Measurements from ENCODE around the gene PRG2. TPM values are rescaled to one million over a fixed set of nuclear protein-coding genes. Genes with fewer than 3 reads are reported as not detected.
A peak's percentile ranks its signal among the peaks of the same experiment; 100 is the strongest.
"Not testable (repeated sequence)": the region's sequence is repeated elsewhere in the genome, so short reads cannot be mapped to it uniquely, and the experiment has no call there.

Gene PRG2
- total RNA-seq, 1 experiment from 2014 or later, result not detected

GRCh38 chr11:57347336-57347735, 43.1 kb downstream of the PRG2 start:
- DNase-seq (ENCODE audit: low spot score), result no peak

GRCh38 chr11:57345555-57346211, 44.8 kb downstream of the PRG2 start:
- peak; percentile 66 for DNase-seq (ENCODE audit: low spot score)

GRCh38 chr11:57344826-57345225, 45.6 kb downstream of the PRG2 start:
- DNase-seq (ENCODE audit: low spot score), result no peak

- no peak for DNase-seq (ENCODE audit: low spot score)
Measured at GRCh38 chr11:57343825-57344224, 46.6 kb downstream of the PRG2 start.

GRCh38 chr11:57342702-57343101, 47.7 kb downstream of the PRG2 start:
- no peak for DNase-seq (ENCODE audit: low spot score)

- DNase-seq (ENCODE audit: low spot score), result no peak
Measured at GRCh38 chr11:57341250-57341808, 49.1 kb downstream of the PRG2 start.

GRCh38 chr11:57340039-57340615, 50.3 kb downstream of the PRG2 start:
- no peak for DNase-seq (ENCODE audit: low spot score)

- DNase-seq (ENCODE audit: low spot score), result no peak
Measured at GRCh38 chr11:57339328-57339727, 51.1 kb downstream of the PRG2 start.

- no peak for DNase-seq (ENCODE audit: low spot score)
Measured at GRCh38 chr11:57338142-57338541, 52.3 kb downstream of the PRG2 start, which contains the start of gene P2RX3. P2RX3 (plus strand) TSS chr11:57338352; CDS start chr11:57338551, 199 bp downstream.

- DNase-seq (ENCODE audit: low spot score), result not testable (repeated sequence)
Measured at GRCh38 chr11:57336856-57337255, 53.6 kb downstream of the PRG2 start.

Other genes starting within 250 kb of the PRG2 start
- not detected in 2 replicates for gene LRRC55, start 208.7 kb downstream of the PRG2 start, total RNA-seq (2014; rRNA removed; shearing (Covaris generic))
- gene APLNR, start 153.4 kb downstream of the PRG2 start, total RNA-seq (2014; rRNA removed; shearing (Covaris generic)), result 0.10 TPM in 1 of 2 replicates, not detected in the other
- gene TNKS1BP1, start 65.7 kb downstream of the PRG2 start, total RNA-seq (2014; rRNA removed; shearing (Covaris generic)), result 12.6 and 18.2 TPM in 2 replicates
- gene SSRP1, start 54.8 kb downstream of the PRG2 start, total RNA-seq (2014; rRNA removed; shearing (Covaris generic)), result 123 and 145 TPM in 2 replicates
- gene P2RX3, start 52.3 kb downstream of the PRG2 start, total RNA-seq (2014; rRNA removed; shearing (Covaris generic)), result not detected in 2 replicates
- not detected in 2 replicates for gene PRG3, start 9.5 kb downstream of the PRG2 start, total RNA-seq (2014; rRNA removed; shearing (Covaris generic))
- gene SLC43A3, start 36.5 kb upstream of the PRG2 start, total RNA-seq (2014; rRNA removed; shearing (Covaris generic)), result 20.4 and 21.3 TPM in 2 replicates
- 0.64 and 0.89 TPM in 2 replicates for gene RTN4RL2, start 69.9 kb upstream of the PRG2 start, total RNA-seq (2014; rRNA removed; shearing (Covaris generic))
- 3.5 and 6.0 TPM in 2 replicates for gene SLC43A1, start 125.1 kb upstream of the PRG2 start, total RNA-seq (2014; rRNA removed; shearing (Covaris generic))
- 111 and 118 TPM in 2 replicates for gene TIMM10, start 140.1 kb upstream of the PRG2 start, total RNA-seq (2014; rRNA removed; shearing (Covaris generic))
- not detected in 2 replicates for gene SMTNL1, start 146.9 kb upstream of the PRG2 start, total RNA-seq (2014; rRNA removed; shearing (Covaris generic))
- gene UBE2L6, start 177.0 kb upstream of the PRG2 start, total RNA-seq (2014; rRNA removed; shearing (Covaris generic)), result 103 and 149 TPM in 2 replicates
- 1.2 and 8.3 TPM in 2 replicates for gene SERPING1, start 207.0 kb upstream of the PRG2 start, total RNA-seq (2014; rRNA removed; shearing (Covaris generic))